ENCODE data around the gene UBASH3A. TPM values are rescaled to one million over a fixed set of nuclear protein-coding genes. Genes with fewer than 3 reads are reported as not detected.

The UBASH3A gene
- total and polyA plus RNA-seq, 12 donors, result 0.09 to 1.2 (median 0.44) TPM; not detected in 2

GRCh38 chr21:42489006-42489563 lies 85.4 kb downstream of the UBASH3A start:
- H3K27ac ChIP-seq, result no peak overlapping the region
- H3K36me3 ChIP-seq (replicated peaks in 1 of 2), result no peaks in the 10 kb centered on the region
- no peak overlapping the region for H3K4me3 ChIP-seq
- no peaks in the 10 kb centered on the region for H3K4me1 ChIP-seq (replicated peaks in 1 of 2)
- WGBS, 4 donors, result 60 to 89% (median 75%) methylated on average over 1 to 2 of the region's 2 CpGs
- no peaks in the 10 kb centered on the region for H3K27me3 ChIP-seq
- no peak for DNase-seq
- intact Hi-C loops (cut with DNase I), result no loop called here
- H3K9me3 ChIP-seq (replicated peaks in 1 of 3), result no peaks in the 10 kb centered on the region
- TF ChIP-seq, protein P1, sequence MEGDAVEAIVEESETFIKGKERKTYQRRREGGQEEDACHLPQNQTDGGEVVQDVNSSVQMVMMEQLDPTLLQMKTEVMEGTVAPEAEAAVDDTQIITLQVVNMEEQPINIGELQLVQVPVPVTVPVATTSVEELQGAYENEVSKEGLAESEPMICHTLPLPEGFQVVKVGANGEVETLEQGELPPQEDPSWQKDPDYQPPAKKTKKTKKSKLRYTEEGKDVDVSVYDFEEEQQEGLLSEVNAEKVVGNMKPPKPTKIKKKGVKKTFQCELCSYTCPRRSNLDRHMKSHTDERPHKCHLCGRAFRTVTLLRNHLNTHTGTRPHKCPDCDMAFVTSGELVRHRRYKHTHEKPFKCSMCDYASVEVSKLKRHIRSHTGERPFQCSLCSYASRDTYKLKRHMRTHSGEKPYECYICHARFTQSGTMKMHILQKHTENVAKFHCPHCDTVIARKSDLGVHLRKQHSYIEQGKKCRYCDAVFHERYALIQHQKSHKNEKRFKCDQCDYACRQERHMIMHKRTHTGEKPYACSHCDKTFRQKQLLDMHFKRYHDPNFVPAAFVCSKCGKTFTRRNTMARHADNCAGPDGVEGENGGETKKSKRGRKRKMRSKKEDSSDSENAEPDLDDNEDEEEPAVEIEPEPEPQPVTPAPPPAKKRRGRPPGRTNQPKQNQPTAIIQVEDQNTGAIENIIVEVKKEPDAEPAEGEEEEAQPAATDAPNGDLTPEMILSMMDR (IDR thresholded peaks at IDR 0.05), result no peak
- TF ChIP-seq POLR2A (IDR thresholded peaks at IDR 0.05), result no peak

DNA sequence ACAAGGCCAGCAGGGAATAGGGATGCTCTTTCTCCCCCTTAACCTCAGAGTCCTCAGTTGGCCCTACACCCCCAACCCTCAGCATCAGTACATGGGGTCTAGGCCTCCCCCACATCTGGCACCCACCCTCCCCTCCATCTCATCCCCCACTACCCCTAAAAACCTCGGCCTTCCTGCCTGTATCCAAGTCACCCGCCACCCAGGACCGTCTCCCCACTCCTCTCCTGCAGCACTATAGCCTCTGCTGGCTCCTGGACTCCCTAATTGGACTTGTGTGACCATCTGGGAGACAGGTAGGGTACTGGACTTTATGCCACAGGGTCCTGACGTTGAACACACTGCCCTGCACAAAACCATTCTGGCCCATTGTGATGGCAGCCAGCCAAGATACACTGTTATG lies 86.3 kb downstream of the UBASH3A start:
- intact Hi-C loops (cut with DNase I), result no loop called here
- no peaks in the 10 kb centered on the region for H3K27me3 ChIP-seq
- H3K9me3 ChIP-seq (replicated peaks in 1 of 3), result no peaks in the 10 kb centered on the region
- H3K4me3 ChIP-seq, result no peak overlapping the region
- WGBS, 4 donors, result 73 to 92% (median 79%) methylated on average over 4 of the region's 4 CpGs
- DNase-seq, result no peak
- H3K36me3 ChIP-seq (replicated peaks in 1 of 2), result no peaks in the 10 kb centered on the region
- TF ChIP-seq POLR2A (IDR thresholded peaks at IDR 0.05), result no peak
- TF ChIP-seq, protein P1 (IDR thresholded peaks at IDR 0.05), result no peak
- no peak overlapping the region for H3K27ac ChIP-seq
- H3K4me1 ChIP-seq (replicated peaks in 1 of 2), result no peaks in the 10 kb centered on the region

GRCh38 chr21:42490720-42491119 lies 87.0 kb downstream of the UBASH3A start:
- Histone ChIP-seq H3K27ac (no peak overlapping the region), H3K9me3 (replicated peaks in 1 of 3) (no peaks in the 10 kb centered on the region), H3K4me1 (replicated peaks in 1 of 2) (peaks cover 0 to 5% of the 10 kb centered on the region in 2 donors), H3K27me3 (no peaks in the 10 kb centered on the region), H3K36me3 (replicated peaks in 1 of 2) (no peaks in the 10 kb centered on the region), H3K4me3 (no peak overlapping the region)
- TF ChIP-seq, protein P1 (IDR thresholded peaks at IDR 0.05), result no peak
- TF ChIP-seq POLR2A (IDR thresholded peaks at IDR 0.05), result no peak
- no peak for DNase-seq
- intact Hi-C loops (cut with DNase I), result no loop called here

GRCh38 chr21:42491328-42491727 lies 87.6 kb downstream of the UBASH3A start:
- Histone ChIP-seq H3K9me3 (replicated peaks in 1 of 3) (no peaks in the 10 kb centered on the region), H3K27me3 (no peaks in the 10 kb centered on the region), H3K27ac (no peak overlapping the region), H3K36me3 (replicated peaks in 1 of 2) (no peaks in the 10 kb centered on the region), H3K4me3 (no peak overlapping the region), H3K4me1 (replicated peaks in 1 of 2) (peaks cover 0 to 6% of the 10 kb centered on the region in 2 donors)
- no peak for DNase-seq
- 56 to 88% (median 69%) methylated on average over 1 of the region's 1 CpG for WGBS, 4 donors
- TF ChIP-seq, protein P1 (IDR thresholded peaks at IDR 0.05), result no peak
- TF ChIP-seq POLR2A (IDR thresholded peaks at IDR 0.05), result no peak
- intact Hi-C loops (cut with DNase I), result no loop called here
